Mucosa of stomach (tissue), 1 donor: ENCODE measurements around the gene BPTF.
"Not testable (repeated sequence)": the region's sequence is repeated elsewhere in the genome, so short reads cannot be mapped to it uniquely, and the experiment has no call there.

Source experiments
- H3K27me3 ChIP-seq: one replicate; pipeline ENCODE4 v1.7.0; 2013; ENCODE audit warnings: mild to moderate bottlenecking, low read length; ENCODE audit not compliant: control insufficient read depth, insufficient read depth
- H3K36me3 ChIP-seq: one replicate; pipeline ENCODE4 v1.7.0; 2013; ENCODE audit warnings: low read length; ENCODE audit not compliant: control insufficient read depth, insufficient read depth
- H3K4me1 ChIP-seq: one replicate; pipeline ENCODE4 v1.7.0; 2013; ENCODE audit warnings: mild to moderate bottlenecking, low read length; ENCODE audit not compliant: control insufficient read depth, insufficient read depth
- H3K4me3 ChIP-seq: one replicate; pipeline ENCODE4 v1.7.0; 2013; ENCODE audit warnings: low read length
- H3K9ac ChIP-seq: one replicate; pipeline ENCODE4 v1.7.0; 2013; ENCODE audit warnings: mild to moderate bottlenecking, low read length, moderate library complexity
- H3K9me3 ChIP-seq: one replicate; pipeline ENCODE4 v1.7.0; 2013; ENCODE audit warnings: mild to moderate bottlenecking, low read length, moderate library complexity; ENCODE audit not compliant: control insufficient read depth
- donor health status: Pancreatic carcinoma.

The BPTF gene

DNA sequence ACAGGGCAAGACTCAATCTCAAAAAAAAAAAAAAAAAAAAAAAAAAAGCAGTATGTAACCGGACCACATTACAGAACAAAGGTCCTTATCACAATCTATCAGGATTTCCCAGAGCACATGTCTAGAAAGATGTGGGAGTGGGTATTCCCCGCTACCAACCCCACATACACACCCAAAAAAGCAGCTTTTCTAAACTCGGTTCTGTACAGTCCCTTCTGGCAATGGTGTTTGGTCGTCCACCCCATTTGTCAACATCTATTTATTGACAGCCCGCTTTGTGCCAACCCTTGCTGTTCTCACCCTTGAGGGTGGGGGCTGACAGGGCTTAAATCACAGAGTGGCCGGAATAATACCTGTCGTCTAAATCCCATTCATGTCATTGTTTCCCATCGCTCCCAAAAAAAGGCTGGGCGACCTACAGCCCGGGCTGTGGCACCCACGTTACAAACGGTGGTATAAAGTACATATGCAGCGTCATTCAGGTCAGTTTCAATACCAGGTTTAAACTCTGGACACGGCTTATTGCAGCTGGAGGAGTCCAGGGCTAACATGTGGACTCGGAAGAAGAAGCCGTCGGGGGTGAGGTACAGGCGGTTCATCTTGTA lies 167.3 kb downstream of the BPTF start:
- Histone ChIP-seq H3K4me3 (peak overlapping the region; percentile 60), H3K36me3 (no peaks in the 10 kb centered on the region), H3K9ac (peak overlapping the region; percentile 89), H3K27me3 (peaks cover 15% of the 10 kb centered on the region), H3K4me1 (peaks cover 10% of the 10 kb centered on the region), H3K9me3 (no peaks in the 10 kb centered on the region)

DNA sequence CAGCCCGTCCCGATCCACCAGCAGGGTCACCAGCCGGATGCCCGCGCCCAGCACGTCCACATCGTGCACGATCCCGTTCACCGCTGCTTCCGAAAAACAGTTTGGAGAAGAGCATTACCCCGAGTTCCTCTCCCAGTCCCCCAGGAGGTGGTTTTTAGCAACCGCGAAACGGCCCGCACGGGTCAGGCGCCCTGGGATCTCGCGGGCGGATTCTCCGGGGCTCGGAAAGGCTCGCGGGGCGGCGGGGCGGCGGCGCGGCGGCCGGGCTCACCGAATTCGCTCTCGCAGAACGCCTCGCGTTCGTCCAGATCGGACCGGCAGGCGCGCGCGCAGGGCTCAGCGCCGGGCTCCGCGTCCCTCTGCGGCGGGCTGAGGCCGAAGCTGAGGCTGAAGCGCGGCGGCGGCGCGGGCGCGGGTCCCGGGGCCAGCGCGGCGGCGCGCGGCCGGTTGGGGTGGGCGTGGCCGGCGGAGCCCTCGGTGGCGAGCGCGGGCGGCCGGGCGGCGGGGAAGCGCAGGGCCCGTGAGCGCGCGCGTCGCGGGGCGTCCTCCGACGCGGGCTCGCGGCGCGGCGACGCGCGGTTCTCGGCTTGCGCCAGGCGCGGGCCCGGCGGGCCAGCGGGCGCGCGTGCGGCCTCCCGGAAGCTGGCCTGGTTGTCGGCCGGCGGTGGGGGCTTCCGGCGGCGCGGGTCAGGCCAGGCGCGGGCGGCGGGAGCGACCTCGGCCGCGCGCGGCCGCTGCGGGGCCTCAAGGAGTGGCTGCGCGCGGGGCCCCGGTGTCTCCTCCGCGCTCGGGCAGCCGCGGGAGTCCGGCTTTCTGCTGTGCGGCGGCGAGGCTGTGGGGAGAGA lies 168.1 kb downstream of the BPTF start:
- Histone ChIP-seq H3K4me1 (peaks cover 10% of the 10 kb centered on the region), H3K9ac (peak overlapping the region; percentile 91), H3K9me3 (no peaks in the 10 kb centered on the region), H3K36me3 (no peaks in the 10 kb centered on the region), H3K4me3 (peak overlapping the region; percentile 80), H3K27me3 (peaks cover 15% of the 10 kb centered on the region)

DNA sequence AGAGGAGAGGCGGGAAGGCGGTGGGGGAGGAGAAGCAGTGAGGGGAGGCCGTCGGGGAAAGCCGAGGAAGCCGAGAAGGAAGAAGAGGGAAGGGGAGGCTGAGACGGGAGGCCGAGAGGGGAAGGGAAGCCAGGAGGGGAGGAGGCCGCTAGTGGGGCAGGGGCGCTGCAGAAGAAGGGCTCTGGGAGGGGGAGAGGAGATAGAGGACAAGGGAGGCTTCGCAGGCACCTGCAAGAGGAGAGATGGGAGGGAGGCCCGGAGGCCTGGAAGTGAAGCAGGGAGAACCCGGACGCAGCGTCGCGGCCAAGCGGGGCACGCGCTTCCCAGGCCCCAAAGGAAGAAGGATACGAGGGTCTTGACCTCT lies 168.7 kb downstream of the BPTF start:
- H3K27me3 ChIP-seq: peaks cover 15% of the 10 kb centered on the region
- peaks cover 10% of the 10 kb centered on the region for H3K4me1 ChIP-seq
- H3K9me3 ChIP-seq: no peaks in the 10 kb centered on the region
- H3K4me3 ChIP-seq: peak overlapping the region; percentile 80
- no peaks in the 10 kb centered on the region for H3K36me3 ChIP-seq
- peak overlapping the region; percentile 91 for H3K9ac ChIP-seq

DNA sequence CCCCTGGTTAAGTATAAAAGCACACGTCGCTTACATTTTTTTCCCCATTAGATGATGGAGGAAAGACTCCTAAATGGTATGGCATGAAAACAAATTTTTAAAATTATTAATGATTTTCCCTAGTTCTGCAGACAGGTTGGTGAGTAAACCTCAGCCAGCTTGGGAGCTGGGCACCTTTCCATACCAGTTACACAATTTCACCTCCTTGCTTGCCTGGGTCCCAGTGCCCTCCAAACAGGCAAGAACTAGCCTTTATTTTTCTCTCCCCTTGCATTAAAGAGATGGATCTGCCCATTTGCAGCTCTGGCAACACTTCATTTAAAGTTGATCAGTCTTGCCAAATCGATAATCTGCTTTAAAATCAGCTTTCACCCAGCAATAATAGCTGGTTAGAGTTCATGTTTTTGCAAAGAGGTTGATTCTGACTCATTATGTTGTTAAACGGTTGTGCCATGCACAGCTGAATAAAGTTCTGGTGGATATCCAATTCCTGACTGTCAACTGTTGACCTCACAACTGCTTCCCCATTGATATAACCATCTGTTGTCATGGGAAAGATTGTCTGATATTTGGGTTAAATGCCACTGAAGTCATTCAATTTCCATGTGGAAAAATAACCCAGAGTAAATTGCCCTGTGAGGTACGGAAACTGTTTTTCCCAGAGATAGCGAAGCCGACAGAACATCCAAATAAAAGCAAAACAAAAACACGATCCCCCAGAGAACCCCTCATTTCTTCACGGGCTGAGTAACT lies 169.7 kb downstream of the BPTF start:
- Histone ChIP-seq H3K9me3 (no peaks in the 10 kb centered on the region), H3K27me3 (peaks cover 15% of the 10 kb centered on the region), H3K4me3 (no peak overlapping the region), H3K4me1 (peaks cover 10% of the 10 kb centered on the region), H3K9ac (peak overlapping the region; percentile 54), H3K36me3 (no peaks in the 10 kb centered on the region)

- Histone ChIP-seq H3K36me3 (no peaks in the 10 kb centered on the region), H3K27me3 (peaks cover 15% of the 10 kb centered on the region), H3K9me3 (no peaks in the 10 kb centered on the region), H3K9ac (peak overlapping the region; percentile 54), H3K4me1 (peaks cover 10% of the 10 kb centered on the region), H3K4me3 (peak overlapping the region; percentile 28)
Observed at GRCh38 chr17:67995570-67996263, 170.4 kb downstream of the BPTF start.

- Histone ChIP-seq H3K4me3 (peak within 1 kb of the TSS; percentile 28), H3K27me3 (peaks cover 15% of the 10 kb centered on the region), H3K9ac (peak within 1 kb of the TSS; percentile 54)
- H3K4me1 ChIP-seq, H3K9me3 ChIP-seq, H3K36me3 ChIP-seq: not testable (repeated sequence)
Observed at GRCh38 chr17:67996301-67997171, 171.2 kb downstream of the BPTF start, which contains the start of gene C17orf58. Gene C17orf58 (minus strand): TSS chr17:67996469. CDS start chr17:67996198, 271 bp downstream.

- peaks cover 10% of the 10 kb centered on the region for H3K4me1 ChIP-seq
- H3K9me3 ChIP-seq: no peaks in the 10 kb centered on the region
- peaks cover 15% of the 10 kb centered on the region for H3K27me3 ChIP-seq
- no peak overlapping the region for H3K4me3 ChIP-seq
- no peaks in the 10 kb centered on the region for H3K36me3 ChIP-seq
- no peak overlapping the region for H3K9ac ChIP-seq
Observed at GRCh38 chr17:67998466-67998865, 173.2 kb downstream of the BPTF start.

- no peaks in the 10 kb centered on the region for H3K36me3 ChIP-seq
- H3K9ac ChIP-seq: no peak overlapping the region
- H3K9me3 ChIP-seq: no peaks in the 10 kb centered on the region
- peaks cover 10% of the 10 kb centered on the region for H3K4me1 ChIP-seq
- peaks cover 15% of the 10 kb centered on the region for H3K27me3 ChIP-seq
- no peak overlapping the region for H3K4me3 ChIP-seq
Observed at GRCh38 chr17:67999291-67999911, 174.1 kb downstream of the BPTF start.

GRCh38 chr17:68004201-68004600 lies 178.9 kb downstream of the BPTF start:
- no peaks in the 10 kb centered on the region for H3K9me3 ChIP-seq
- no peak overlapping the region for H3K4me3 ChIP-seq
- H3K27me3 ChIP-seq: no peaks in the 10 kb centered on the region
- no peaks in the 10 kb centered on the region for H3K36me3 ChIP-seq
- H3K4me1 ChIP-seq: no peaks in the 10 kb centered on the region
- H3K9ac ChIP-seq: no peak overlapping the region

GRCh38 chr17:68006797-68007196 lies 181.5 kb downstream of the BPTF start:
- no peaks in the 10 kb centered on the region for H3K36me3 ChIP-seq
- no peaks in the 10 kb centered on the region for H3K4me1 ChIP-seq
- H3K9ac ChIP-seq: no peak overlapping the region
- no peaks in the 10 kb centered on the region for H3K9me3 ChIP-seq
- no peak overlapping the region for H3K4me3 ChIP-seq
- H3K27me3 ChIP-seq: no peaks in the 10 kb centered on the region
